Mucosa of descending colon (tissue), 3 donors: ENCODE data around the gene RNF31. TPM values are rescaled to one million over a fixed set of nuclear protein-coding genes. Genes with fewer than 3 reads are reported as not detected.

Source experiments
- ATAC-seq: fragments of 200-7000 bp; cut with Tn5 transposase; one replicate; pipeline ENCODE4 v1.9.1; 2020; ENCODE audit warnings: mild to moderate bottlenecking, moderate library complexity
- DNase-seq, 3 donors: peaks; one replicate each; pipeline ENCODE4 v3.0.0-alpha.2; 2020
- H3K36me3 ChIP-seq: fragments of 200-600 bp; one replicate; pipeline ENCODE4 v1.8.0; 2021; ENCODE audit warnings: low read depth, mild to moderate bottlenecking
- H3K4me1 ChIP-seq: fragments of 200-600 bp; one replicate; pipeline ENCODE4 v1.8.0; 2021; ENCODE audit warnings: low read depth, mild to moderate bottlenecking
- H3K4me3 ChIP-seq: fragments of 200-600 bp; one replicate; pipeline ENCODE4 v1.8.0; 2021; ENCODE audit warnings: mild to moderate bottlenecking
- H3K9me3 ChIP-seq: fragments of 200-600 bp; one replicate; pipeline ENCODE4 v1.8.0; 2021; ENCODE audit warnings: mild to moderate bottlenecking
- intact Hi-C, 2 donors: fragments of 100-400 bp; cut with DNase I in 1 of 2; cut with micrococcal nuclease in 1 of 2; formaldehyde crosslinking; loops; one replicate each; pipeline versions ENCODE4 v1.11.0 to v1.11.1; 2022; cut with DNase I, micrococcal nuclease
- total RNA-seq, 3 donors: library from RNA; stranded (reverse); fragmentation: NEBNext Ultra II Directional in 2 of 3; extraction: Animal tissue kit (Norgen Biotek cat#: 25700) in 2 of 3; gene quantifications; one replicate each; pipeline versions ENCODE4 v1.2.1 to v1.2.4, GENCODE V29; 2021 to 2023
- TF ChIP-seq, protein P1 (sequence below): fragments of 200-600 bp; IDR thresholded peaks from one replicate; pipeline ENCODE4 v1.8.0; 2022; ENCODE audit warnings: antibody characterized with exemption, mild to moderate bottlenecking
- donor health status: DM: no; HTN: no; CAD: no; lungs with moderate emphysema.
- donor health status: DM: no; HTN: no; CAD: no.
- donor health status: DM: no; HTN: yes; CAD: no.

RNF31 gene
- total RNA-seq, 3 donors from 2014 or later, result 52.8 to 66.2 (median 59.0) TPM

- H3K9me3 ChIP-seq, result no peaks in the 10 kb centered on the region
- DNase-seq, result peak in 1 of 3 donors; percentile 13
- intact Hi-C loops, result no loop called here
- no peaks in the 10 kb centered on the region for H3K36me3 ChIP-seq
- TF ChIP-seq, protein P1, sequence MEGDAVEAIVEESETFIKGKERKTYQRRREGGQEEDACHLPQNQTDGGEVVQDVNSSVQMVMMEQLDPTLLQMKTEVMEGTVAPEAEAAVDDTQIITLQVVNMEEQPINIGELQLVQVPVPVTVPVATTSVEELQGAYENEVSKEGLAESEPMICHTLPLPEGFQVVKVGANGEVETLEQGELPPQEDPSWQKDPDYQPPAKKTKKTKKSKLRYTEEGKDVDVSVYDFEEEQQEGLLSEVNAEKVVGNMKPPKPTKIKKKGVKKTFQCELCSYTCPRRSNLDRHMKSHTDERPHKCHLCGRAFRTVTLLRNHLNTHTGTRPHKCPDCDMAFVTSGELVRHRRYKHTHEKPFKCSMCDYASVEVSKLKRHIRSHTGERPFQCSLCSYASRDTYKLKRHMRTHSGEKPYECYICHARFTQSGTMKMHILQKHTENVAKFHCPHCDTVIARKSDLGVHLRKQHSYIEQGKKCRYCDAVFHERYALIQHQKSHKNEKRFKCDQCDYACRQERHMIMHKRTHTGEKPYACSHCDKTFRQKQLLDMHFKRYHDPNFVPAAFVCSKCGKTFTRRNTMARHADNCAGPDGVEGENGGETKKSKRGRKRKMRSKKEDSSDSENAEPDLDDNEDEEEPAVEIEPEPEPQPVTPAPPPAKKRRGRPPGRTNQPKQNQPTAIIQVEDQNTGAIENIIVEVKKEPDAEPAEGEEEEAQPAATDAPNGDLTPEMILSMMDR, result no peak
- H3K4me3 ChIP-seq, result no peak overlapping the region
- ATAC-seq, result no peak
- H3K4me1 ChIP-seq, result peaks cover 19% of the 10 kb centered on the region
Measured at GRCh38 chr14:24165785-24166184, 18.5 kb downstream of the RNF31 start.

DNA sequence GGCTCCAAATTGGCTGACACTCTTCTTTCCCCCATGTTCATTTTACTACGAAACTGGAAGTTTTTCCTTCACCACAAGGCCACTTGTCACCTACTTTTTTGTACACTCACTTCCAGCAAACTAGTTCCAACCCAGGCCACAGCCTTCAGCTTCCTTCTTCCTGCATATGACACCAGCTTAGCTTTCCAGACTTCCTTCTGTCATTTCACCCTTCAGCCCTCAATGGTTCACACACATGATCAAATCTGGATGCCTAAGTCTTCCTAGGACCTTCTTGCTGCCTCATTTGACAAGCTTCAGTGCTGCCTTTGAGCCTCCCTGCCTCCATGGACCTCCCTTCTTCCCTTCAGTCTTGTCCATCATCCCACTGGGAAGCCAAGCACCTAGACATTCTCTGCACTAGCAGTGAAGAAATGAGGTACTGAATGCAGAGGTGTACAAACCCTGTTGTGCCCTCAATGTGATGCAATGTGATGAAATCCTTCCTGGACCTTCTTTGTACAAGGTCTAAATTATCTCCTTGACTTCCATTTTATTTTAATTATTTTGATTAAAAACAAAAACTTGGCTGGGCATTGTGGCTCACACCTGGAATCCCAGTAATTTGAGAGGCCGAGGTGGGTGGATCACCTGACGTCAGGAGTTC, 20.3 kb downstream of the RNF31 start:
- DNase-seq (no peak), ATAC-seq (no peak)
- Histone ChIP-seq H3K9me3 (no peaks in the 10 kb centered on the region), H3K4me3 (no peak overlapping the region), H3K36me3 (no peaks in the 10 kb centered on the region), H3K4me1 (peaks cover 5% of the 10 kb centered on the region)
- TF ChIP-seq, protein P1, result no peak
- intact Hi-C loops, result no loop called here

GRCh38 chr14:24171422-24172260, 24.3 kb downstream of the RNF31 start, which contains the start of gene REC8:
REC8 (plus strand) TSS chr14:24172080; CDS start chr14:24172553, 473 bp downstream.
- ATAC-seq (peak; percentile 72), DNase-seq (peak; percentile 58 to 85 (median 68))
- H3K36me3 ChIP-seq, result no peaks in the 10 kb centered on the region
- H3K4me3 ChIP-seq, result no peak within 1 kb of the TSS
- H3K9me3 ChIP-seq, result no peaks in the 10 kb centered on the region
- TF ChIP-seq, protein P1, result no peak
- intact Hi-C loops, result no loop called here
- no peaks in the 10 kb centered on the region for H3K4me1 ChIP-seq

GRCh38 chr14:24172261-24172860, 25.1 kb downstream of the RNF31 start:
- no peaks in the 10 kb centered on the region for H3K9me3 ChIP-seq
- H3K36me3 ChIP-seq, result no peaks in the 10 kb centered on the region
- TF ChIP-seq, protein P1, result no peak
- ATAC-seq (no peak), DNase-seq (no peak)
- intact Hi-C loops, result no loop called here
- H3K4me3 ChIP-seq, result no peak overlapping the region
- H3K4me1 ChIP-seq, result no peaks in the 10 kb centered on the region

DNA sequence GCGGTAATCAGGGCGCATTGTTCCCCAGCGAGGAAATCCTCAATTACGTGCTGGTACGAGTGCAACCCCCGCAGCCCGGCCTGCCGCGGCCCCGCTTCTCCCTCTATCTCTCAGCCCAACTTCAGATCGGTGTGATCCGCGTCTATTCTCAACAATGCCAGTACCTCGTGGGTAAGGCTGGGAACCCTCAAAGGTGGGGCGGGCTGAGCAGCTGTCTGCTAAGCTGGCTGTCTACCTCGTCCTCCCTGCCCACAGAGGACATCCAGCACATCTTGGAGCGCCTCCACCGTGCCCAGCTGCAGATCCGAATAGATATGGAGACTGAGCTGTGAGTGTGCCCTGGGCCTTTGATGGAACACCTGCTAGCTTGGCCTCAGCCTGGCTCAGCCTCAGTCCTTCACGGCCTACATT, 25.6 kb downstream of the RNF31 start:
- no peaks in the 10 kb centered on the region for H3K4me1 ChIP-seq
- no peak overlapping the region for H3K4me3 ChIP-seq
- DNase-seq, result no peak
- no peak for ATAC-seq
- intact Hi-C loops, result no loop called here
- TF ChIP-seq, protein P1, result no peak
- no peaks in the 10 kb centered on the region for H3K36me3 ChIP-seq
- no peaks in the 10 kb centered on the region for H3K9me3 ChIP-seq
